H9 (cell line): Measurements from ENCODE around the gene S100P. TPM values are rescaled to one million over a fixed set of nuclear protein-coding genes. Genes with fewer than 3 reads are reported as not detected.
A peak's percentile ranks its signal among the peaks of the same experiment; 100 is the strongest.
"Not testable (repeated sequence)": the region's sequence is repeated elsewhere in the genome, so short reads cannot be mapped to it uniquely, and the experiment has no call there.

ENCODE experiments used
- DNase-seq: peaks from one replicate; pipeline ENCODE4 v3.0.0-alpha.2; 2017
- H2AFZ ChIP-seq: one replicate; pipeline ENCODE4 v1.6.1; 2013; ENCODE audit warnings: mild to moderate bottlenecking, low read length, control low read depth, moderate library complexity
- H2AK5ac ChIP-seq: 2 replicates; pipeline ENCODE4 v1.6.1; 2013; ENCODE audit warnings: low read length, control low read depth, mixed read lengths; ENCODE audit not compliant: insufficient read length
- H2BK120ac ChIP-seq: one replicate; pipeline ENCODE4 v1.6.1; 2013; ENCODE audit warnings: low read depth, mild to moderate bottlenecking, low read length, control low read depth, inconsistent platforms; ENCODE audit not compliant: poor library complexity, severe bottlenecking
- H2BK12ac ChIP-seq: 2 replicates; pipeline ENCODE4 v1.6.1; 2013; ENCODE audit warnings: low read length, control low read depth, mixed read lengths, low read depth; ENCODE audit not compliant: insufficient read length
- H2BK15ac ChIP-seq: 2 replicates; pipeline ENCODE4 v1.6.1; 2013; ENCODE audit warnings: low read depth, low read length, control low read depth
- H2BK20ac ChIP-seq: one replicate; pipeline ENCODE4 v1.6.1; 2013; ENCODE audit warnings: low read depth, mild to moderate bottlenecking, low read length, control low read depth, inconsistent platforms; ENCODE audit not compliant: poor library complexity, severe bottlenecking
- H2BK5ac ChIP-seq: 2 replicates; pipeline ENCODE4 v1.6.1; 2013; ENCODE audit warnings: low read length, control low read depth, mixed read lengths; ENCODE audit not compliant: insufficient read length
- H3K14ac ChIP-seq: 2 replicates; pipeline ENCODE4 v1.6.1; 2013; ENCODE audit warnings: low read length, control low read depth; ENCODE audit not compliant: insufficient read depth
- H3K18ac ChIP-seq: 2 replicates; pipeline ENCODE4 v1.6.1; 2013; ENCODE audit warnings: low read depth, mild to moderate bottlenecking, mixed read lengths, low read length, control low read depth; ENCODE audit not compliant: insufficient read length
- H3K23ac ChIP-seq: 2 replicates; pipeline ENCODE4 v1.6.1; 2013; ENCODE audit warnings: low read length, control low read depth, mixed read lengths, low read depth; ENCODE audit not compliant: insufficient read length
- H3K23me2 ChIP-seq: 2 replicates; pipeline ENCODE4 v1.6.1; 2013; ENCODE audit warnings: low read depth, mild to moderate bottlenecking, mixed read lengths, low read length, control low read depth; ENCODE audit not compliant: insufficient read length, poor library complexity, severe bottlenecking
- H3K27ac ChIP-seq: 2 replicates; pipeline ENCODE4 v1.5.1; 2013; ENCODE audit warnings: low read length, control low read depth, mixed read lengths, low read depth; ENCODE audit not compliant: insufficient read length
- H3K27me3 ChIP-seq: 2 replicates; pipeline ENCODE4 v1.6.1; 2013; ENCODE audit warnings: low read length, control low read depth, inconsistent platforms; ENCODE audit not compliant: insufficient read depth
- H3K4ac ChIP-seq: 2 replicates; pipeline ENCODE4 v1.6.1; 2013; ENCODE audit warnings: low read depth, mild to moderate bottlenecking, control low read depth, inconsistent platforms, low read length, moderate library complexity
- H3K4me1 ChIP-seq: 2 replicates; pipeline ENCODE4 v1.6.1; 2013; ENCODE audit warnings: low read length, control low read depth, inconsistent platforms; ENCODE audit not compliant: insufficient read depth
- H3K4me2 ChIP-seq: 2 replicates; pipeline ENCODE4 v1.6.1; 2013; ENCODE audit warnings: low read length, control low read depth, mixed read lengths; ENCODE audit not compliant: insufficient read length, insufficient read depth
- H3K56ac ChIP-seq: 2 replicates; pipeline ENCODE4 v1.6.1; 2013; ENCODE audit warnings: low read depth, mild to moderate bottlenecking, mixed read lengths, low read length, control low read depth; ENCODE audit not compliant: insufficient read length
- H3K79me1 ChIP-seq: 2 replicates; pipeline ENCODE4 v1.6.1; 2013; ENCODE audit warnings: low read depth, mild to moderate bottlenecking, moderate library complexity, low read length, control low read depth, inconsistent platforms; ENCODE audit not compliant: insufficient read depth, poor library complexity, severe bottlenecking
- H3K79me2 ChIP-seq: 2 replicates; pipeline ENCODE4 v1.6.1; 2013; ENCODE audit warnings: low read length, control low read depth, inconsistent platforms; ENCODE audit not compliant: insufficient read depth
- H3K9ac ChIP-seq: 2 replicates; pipeline ENCODE4 v1.6.1; 2013; ENCODE audit warnings: low read length, control low read depth, mixed read lengths; ENCODE audit not compliant: insufficient read length; ENCODE audit errors: extremely low read depth
- H3K9me3 ChIP-seq: one replicate; pipeline ENCODE4 v1.6.1; 2013; ENCODE audit warnings: low read depth, low read length, inconsistent platforms; ENCODE audit not compliant: control insufficient read depth
- H3T11ph ChIP-seq: one replicate; pipeline ENCODE4 v1.6.1; 2013; ENCODE audit warnings: mild to moderate bottlenecking, low read length, control low read depth, inconsistent platforms
- H4K20me1 ChIP-seq: one replicate; pipeline ENCODE4 v1.6.1; 2013; ENCODE audit not compliant: control insufficient read depth, insufficient read length, insufficient read depth
- H4K5ac ChIP-seq: 2 replicates; pipeline ENCODE4 v1.6.1; 2013; ENCODE audit warnings: low read depth, mild to moderate bottlenecking, mixed read lengths, low read length, control low read depth; ENCODE audit not compliant: insufficient read length
- H4K8ac ChIP-seq: replicated peaks from 2 replicates; pipeline ENCODE4 v1.6.1; 2013; ENCODE audit warnings: low read length, control low read depth, mixed read lengths, low read depth; ENCODE audit not compliant: insufficient read length
- H4K91ac ChIP-seq: 2 replicates; pipeline ENCODE4 v1.6.1; 2013; ENCODE audit warnings: low read depth, mild to moderate bottlenecking, moderate library complexity, mixed read lengths, low read length, control low read depth; ENCODE audit not compliant: insufficient read length
- H3K27ac Mint-ChIP-seq, 3 experiments: 2 replicates in 2 of 3; 3 replicates in 1 of 3; pipeline ENCODE4 v1.8.0; 2020 to 2021; ENCODE audit warnings: mixed read lengths in 3 of 3, mild to moderate bottlenecking in 1 of 3, moderate library complexity in 1 of 3
- H3K27me3 Mint-ChIP-seq: 2 replicates; pipeline ENCODE4 v1.8.0; 2021; ENCODE audit warnings: low read depth, mild to moderate bottlenecking, moderate library complexity, mixed read lengths
- H3K36me3 Mint-ChIP-seq, 3 experiments: 2 replicates in 2 of 3; 3 replicates in 1 of 3; pipeline ENCODE4 v1.8.0; 2020 to 2021; ENCODE audit warnings: low read depth in 3 of 3, mixed read lengths in 3 of 3; ENCODE audit not compliant: insufficient read depth in 1 of 3
- H3K4me1 Mint-ChIP-seq, 2 experiments: 2 replicates each; pipeline ENCODE4 v1.8.0; 2020; ENCODE audit warnings: mixed read lengths in 2 of 2
- H3K4me3 Mint-ChIP-seq, 2 experiments: 2 replicates in 1 of 2; 3 replicates in 1 of 2; pipeline ENCODE4 v1.8.0; 2020 to 2021; ENCODE audit warnings: mild to moderate bottlenecking in 2 of 2, mixed read lengths in 2 of 2, moderate library complexity in 1 of 2
- H3K9me3 Mint-ChIP-seq, 2 experiments: 2 replicates in 1 of 2; 3 replicates in 1 of 2; pipeline ENCODE4 v1.8.0; 2020; ENCODE audit warnings: mild to moderate bottlenecking in 2 of 2, mixed read lengths in 2 of 2, moderate library complexity in 1 of 2
- WGBS: extraction: QIAGEN DNeasy Blood & Tissue Kit; methylation state at CpG from one replicate; pipeline ENCODE4 v1.1.7; 2013; ENCODE audit warnings: missing lambda C conversion rate, low lambda C conversion rate, mixed read lengths; ENCODE audit not compliant: insufficient read length; ENCODE audit errors: extremely low coverage; 5-methylcytosine and 5-hydroxymethylcytosine counted together
- total RNA-seq: library from RNA; stranded (reverse); gene quantifications from 2 replicates; pipeline ENCODE4 v1.2.1, GENCODE V29; 2021

Gene S100P
- total RNA-seq, 1 experiment from 2014 or later: not detected

GRCh38 chr4:6673191-6673659 is 20.5 kb upstream of the S100P start:
- peaks cover 30 to 33% (median 31%) of the 10 kb centered on the region in 3 experiments for H3K36me3 Mint-ChIP-seq
- H2AFZ ChIP-seq, H3K27ac ChIP-seq: not testable (repeated sequence)

More at GRCh38 chr4:6673191-6673659, 20.5 kb upstream of the S100P start:
- not testable (repeated sequence) for H2BK5ac ChIP-seq, H3K56ac ChIP-seq, DNase-seq, H3K9ac ChIP-seq, H3K9me3 ChIP-seq, H2BK15ac ChIP-seq, H2AK5ac ChIP-seq, H3K18ac ChIP-seq, H4K8ac ChIP-seq, H4K5ac ChIP-seq, H3K23me2 ChIP-seq, H2BK12ac ChIP-seq, H3K4me1 ChIP-seq, H3K4ac ChIP-seq, H4K91ac ChIP-seq, H3K9me3 Mint-ChIP-seq, H4K20me1 ChIP-seq, H3T11ph ChIP-seq, H3K79me1 ChIP-seq, H3K23ac ChIP-seq, H2BK20ac ChIP-seq, H3K27me3 ChIP-seq, H3K14ac ChIP-seq, H2BK120ac ChIP-seq
- Mint-ChIP-seq H3K4me1 (peaks cover 29 to 33% of the 10 kb centered on the region in 2 experiments), H3K27me3 (peaks cover 20% of the 10 kb centered on the region), H3K27ac (peak overlapping the region; percentile 74 to 94 (median 82); a peak in 4 of 7 replicates), H3K4me3 (peak overlapping the region; percentile 90 to 94)
- Histone ChIP-seq H3K4me2 (peak overlapping the region; percentile 32), H3K79me2 (peaks cover 12% of the 10 kb centered on the region; the same call in 1 of the 2 replicates)
- no CpG with 5 or more reads among the region's 14 CpGs for WGBS
